ENCODE data around the gene MPPED2. TPM values are rescaled to one million over a fixed set of nuclear protein-coding genes. Genes with fewer than 3 reads are reported as not detected.

The MPPED2 gene
- total RNA-seq, 1 donor from 2014 or later = 50.2 TPM

- Mint-ChIP-seq H3K27ac (ENCODE audit: unreplicated experiment) (no peak overlapping the region), H3K4me1 (ENCODE audit: unreplicated experiment) (peaks cover 67% of the 10 kb centered on the region), H3K36me3 (ENCODE audit: low read depth, unreplicated experiment) (peaks cover 20% of the 10 kb centered on the region), H3K4me3 (ENCODE audit: unreplicated experiment) (no peak overlapping the region), H3K9me3 (ENCODE audit: unreplicated experiment) (no peaks in the 10 kb centered on the region), H3K27me3 (ENCODE audit: unreplicated experiment) (no peaks in the 10 kb centered on the region)
- DNase-seq (ENCODE audit: low spot score) = no peak
- TF ChIP-seq CTCF (IDR thresholded peaks at IDR 0.05; ENCODE audit: unreplicated experiment) = no peak
These were observed 89.2 kb downstream of the MPPED2 start for GRCh38 chr11:30496935-30497334.

- no peaks in the 10 kb centered on the region for H3K9me3 Mint-ChIP-seq (ENCODE audit: unreplicated experiment)
- H3K36me3 Mint-ChIP-seq (ENCODE audit: low read depth, unreplicated experiment) = peaks cover 13% of the 10 kb centered on the region
- H3K27ac Mint-ChIP-seq (ENCODE audit: unreplicated experiment) = peak overlapping the region; percentile 34
- H3K4me3 Mint-ChIP-seq (ENCODE audit: unreplicated experiment) = no peak overlapping the region
- TF ChIP-seq CTCF (IDR thresholded peaks at IDR 0.05; ENCODE audit: unreplicated experiment) = no peak
- no peak for DNase-seq (ENCODE audit: low spot score)
- H3K4me1 Mint-ChIP-seq (ENCODE audit: unreplicated experiment) = peaks cover 74% of the 10 kb centered on the region
- no peaks in the 10 kb centered on the region for H3K27me3 Mint-ChIP-seq (ENCODE audit: unreplicated experiment)
These were observed 90.7 kb downstream of the MPPED2 start for GRCh38 chr11:30495437-30495836.

- Mint-ChIP-seq H3K27me3 (ENCODE audit: unreplicated experiment) (peaks cover 12% of the 10 kb centered on the region), H3K27ac (ENCODE audit: unreplicated experiment) (peak overlapping the region; percentile 88)
These were observed 96.6 kb downstream of the MPPED2 start for GRCh38 chr11:30489511-30489910.

GRCh38 chr11:30489076-30489475 lies 97.1 kb downstream of the MPPED2 start:
- H3K27me3 Mint-ChIP-seq (ENCODE audit: unreplicated experiment) = peaks cover 12% of the 10 kb centered on the region
- H3K36me3 Mint-ChIP-seq (ENCODE audit: low read depth, unreplicated experiment) = peaks cover 16% of the 10 kb centered on the region
- H3K4me1 Mint-ChIP-seq (ENCODE audit: unreplicated experiment) = peaks cover 67% of the 10 kb centered on the region
- no peak overlapping the region for H3K4me3 Mint-ChIP-seq (ENCODE audit: unreplicated experiment)
- TF ChIP-seq CTCF (IDR thresholded peaks at IDR 0.05; ENCODE audit: unreplicated experiment) = no peak
- no peaks in the 10 kb centered on the region for H3K9me3 Mint-ChIP-seq (ENCODE audit: unreplicated experiment)
- peak overlapping the region; percentile 88 for H3K27ac Mint-ChIP-seq (ENCODE audit: unreplicated experiment)
- DNase-seq (ENCODE audit: low spot score) = no peak

More at GRCh38 chr11:30489511-30489910, 96.6 kb downstream of the MPPED2 start:
- Mint-ChIP-seq H3K36me3 (ENCODE audit: low read depth, unreplicated experiment) (peaks cover 16% of the 10 kb centered on the region), H3K9me3 (ENCODE audit: unreplicated experiment) (no peaks in the 10 kb centered on the region), H3K4me3 (ENCODE audit: unreplicated experiment) (no peak overlapping the region), H3K4me1 (ENCODE audit: unreplicated experiment) (peaks cover 66% of the 10 kb centered on the region)
- no peak for DNase-seq (ENCODE audit: low spot score)
- no peak for TF ChIP-seq CTCF (IDR thresholded peaks at IDR 0.05; ENCODE audit: unreplicated experiment)

GRCh38 chr11:30488304-30488998 lies 97.7 kb downstream of the MPPED2 start:
- peaks cover 13% of the 10 kb centered on the region for H3K36me3 Mint-ChIP-seq (ENCODE audit: low read depth, unreplicated experiment)
- peaks cover 12% of the 10 kb centered on the region for H3K27me3 Mint-ChIP-seq (ENCODE audit: unreplicated experiment)
- no peak overlapping the region for H3K4me3 Mint-ChIP-seq (ENCODE audit: unreplicated experiment)
- no peaks in the 10 kb centered on the region for H3K9me3 Mint-ChIP-seq (ENCODE audit: unreplicated experiment)
- peaks cover 70% of the 10 kb centered on the region for H3K4me1 Mint-ChIP-seq (ENCODE audit: unreplicated experiment)
- TF ChIP-seq CTCF (IDR thresholded peaks at IDR 0.05; ENCODE audit: unreplicated experiment) = no peak
- no peak for DNase-seq (ENCODE audit: low spot score)
- peak overlapping the region; percentile 88 for H3K27ac Mint-ChIP-seq (ENCODE audit: unreplicated experiment)

Measured in endothelial cell (in vitro differentiated cells).